GM18520 (cell line): Measurements from ENCODE around the gene PRLR.
"Not testable (repeated sequence)": the region's sequence is repeated elsewhere in the genome, so short reads cannot be mapped to it uniquely, and the experiment has no call there.

Source experiments
- ATAC-seq: cut with Tn5 transposase; IDR thresholded peaks from one replicate; pipeline ENCODE4 v1.9.1; 2021; ENCODE audit not compliant: unreplicated experiment

PRLR gene

DNA sequence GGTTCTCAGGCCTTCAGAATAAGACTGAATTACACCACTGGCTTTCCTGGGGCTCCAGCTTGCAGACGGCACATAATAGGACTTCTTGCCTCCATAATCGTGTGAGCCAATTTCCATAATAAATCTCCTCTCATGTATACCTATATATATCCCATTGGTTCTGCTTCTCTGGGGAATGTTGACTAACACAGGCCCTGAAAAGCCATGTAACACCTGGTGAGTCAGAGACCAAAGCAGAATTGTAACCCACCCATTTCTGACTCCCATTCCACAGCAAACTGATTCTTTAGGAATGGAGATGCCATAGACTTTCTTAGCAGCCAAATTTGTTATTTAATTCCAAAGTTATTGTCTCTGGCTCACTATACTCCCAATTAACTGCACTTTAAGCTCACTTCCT, 97.1 kb downstream of the PRLR start:
- ATAC-seq: no peak

GRCh38 chr5:35131723-35132122, 98.6 kb downstream of the PRLR start:
- no peak for ATAC-seq

DNA sequence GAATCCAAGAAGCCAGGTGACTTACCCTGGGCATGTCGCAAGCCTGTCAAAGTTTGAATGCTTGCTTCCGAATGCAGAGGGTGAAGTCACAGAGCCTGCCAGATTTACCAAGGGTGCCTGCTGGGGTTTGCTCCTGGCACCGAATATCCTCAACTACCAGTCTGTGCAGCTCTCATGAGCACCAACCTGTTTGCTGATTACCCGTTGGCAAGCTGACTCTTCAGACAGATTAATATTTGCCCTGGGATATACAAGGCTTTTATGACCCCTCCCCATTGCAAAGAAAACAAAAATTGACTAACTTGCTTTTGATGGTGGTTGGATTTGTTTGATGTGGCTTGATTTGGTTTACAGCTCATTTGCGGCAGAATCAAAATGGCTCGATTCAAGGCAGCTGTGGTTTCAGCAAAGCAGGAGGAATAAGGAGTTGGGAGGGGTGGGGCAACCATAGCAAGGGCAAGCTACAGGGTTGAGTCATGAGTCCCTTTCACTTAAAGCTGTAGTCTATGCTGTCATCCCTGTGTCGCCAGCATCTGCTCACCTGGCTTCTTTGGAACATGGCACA, 100.3 kb downstream of the PRLR start:
- ATAC-seq: no peak

DNA sequence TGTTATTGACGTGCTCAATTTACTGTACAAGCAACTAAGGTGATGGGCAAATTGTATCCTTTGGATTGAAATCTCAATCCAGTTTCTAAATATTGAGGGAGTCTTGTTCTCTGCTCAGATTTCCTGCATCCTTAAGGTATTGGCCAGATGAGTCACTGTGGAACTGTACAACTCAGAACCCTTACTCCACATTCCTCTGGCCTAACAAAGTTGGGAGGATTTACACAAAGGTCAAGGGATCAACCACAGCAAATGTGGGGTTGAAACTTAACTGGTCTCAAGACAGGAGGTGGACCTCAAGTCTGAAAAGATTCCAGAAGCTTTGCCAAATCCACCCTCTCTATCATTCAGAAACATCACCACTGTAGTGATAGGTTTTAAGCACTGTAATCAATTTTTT, 101.0 kb downstream of the PRLR start:
- no peak for ATAC-seq

DNA sequence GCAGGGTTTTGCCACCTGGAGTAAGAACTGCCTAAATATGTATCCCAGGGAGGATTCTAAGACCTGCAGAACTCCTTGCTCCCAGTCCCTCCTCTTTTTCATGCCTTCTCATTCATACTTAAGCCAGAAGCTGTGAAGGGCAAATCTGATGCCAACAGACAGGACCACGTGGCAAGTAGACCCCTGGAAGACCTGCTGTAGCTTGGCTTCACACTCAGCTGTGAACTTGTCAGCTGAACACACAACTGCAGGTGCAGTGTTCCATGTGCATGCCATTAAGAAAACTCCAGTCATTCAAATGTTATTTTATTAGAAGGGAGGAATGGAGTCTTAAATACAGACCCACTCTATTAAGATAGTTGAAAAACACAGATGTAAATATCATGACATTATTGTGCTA, 103.3 kb downstream of the PRLR start:
- ATAC-seq: no peak

GRCh38 chr5:35125746-35126145, 104.5 kb downstream of the PRLR start:
- no peak for ATAC-seq

DNA sequence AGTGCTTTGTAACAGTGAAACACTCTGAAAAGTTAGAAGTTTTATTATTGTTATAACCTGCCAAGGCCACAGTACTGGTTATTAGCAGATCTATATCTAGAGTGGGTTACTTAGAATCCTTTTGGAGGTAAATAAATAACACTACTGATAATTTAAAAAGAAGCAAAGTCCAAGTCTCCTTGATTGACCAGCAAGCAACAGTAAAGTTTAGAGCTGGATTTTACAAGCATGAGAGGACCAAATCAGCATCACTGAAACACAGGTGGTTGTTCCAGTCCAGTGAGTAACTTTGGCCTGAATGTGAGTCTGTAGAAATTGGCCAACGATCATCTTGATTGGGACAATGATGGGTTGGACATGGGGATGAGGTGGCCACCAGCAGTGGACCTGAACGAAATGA, 105.4 kb downstream of the PRLR start:
- ATAC-seq: no peak

GRCh38 chr5:35122819-35123218, 107.5 kb downstream of the PRLR start:
- no peak for ATAC-seq

GRCh38 chr5:35120715-35121114, 109.6 kb downstream of the PRLR start:
- ATAC-seq: no peak

DNA sequence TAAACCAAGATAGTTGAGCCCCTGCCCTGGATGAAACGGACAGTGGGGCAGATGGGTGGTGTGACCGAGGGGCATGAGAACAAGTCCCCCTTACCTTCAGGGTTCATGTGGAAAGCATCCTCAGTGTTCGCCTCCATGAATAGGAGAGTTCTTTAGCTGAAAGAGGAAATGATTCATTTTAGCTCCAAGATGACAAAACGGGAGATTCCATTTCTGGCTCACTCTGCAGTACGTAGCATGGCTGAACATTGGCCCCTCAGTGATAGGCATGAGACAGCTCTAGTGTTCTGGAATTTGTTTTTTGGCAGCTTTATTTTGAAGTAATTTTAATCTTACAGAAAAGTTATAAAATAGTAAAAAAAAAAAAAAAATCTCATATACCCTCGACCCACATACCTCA, 112.3 kb downstream of the PRLR start:
- peak; percentile 78 for ATAC-seq

GRCh38 chr5:35115920-35116319, 114.4 kb downstream of the PRLR start:
- no peak for ATAC-seq

DNA sequence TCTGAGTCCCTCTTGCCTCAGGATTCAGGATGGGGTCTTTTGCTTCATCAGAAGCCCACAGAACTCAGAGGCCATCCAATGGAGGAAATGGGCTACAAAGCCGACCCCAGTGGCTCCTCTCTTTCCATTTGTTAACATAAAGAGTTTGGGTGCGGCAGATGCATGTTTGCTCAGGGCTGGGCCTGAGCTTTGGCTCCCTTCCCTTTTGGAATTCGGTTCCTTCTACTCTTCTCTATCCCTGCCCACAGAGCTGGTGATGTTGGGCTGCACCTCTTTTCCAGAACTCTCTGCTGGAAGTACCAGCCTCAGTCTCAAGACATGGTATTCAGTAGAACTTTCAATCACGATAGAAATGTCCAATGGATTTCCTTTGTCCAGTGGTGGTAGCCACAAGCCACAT, 115.6 kb downstream of the PRLR start:
- ATAC-seq: no peak

DNA sequence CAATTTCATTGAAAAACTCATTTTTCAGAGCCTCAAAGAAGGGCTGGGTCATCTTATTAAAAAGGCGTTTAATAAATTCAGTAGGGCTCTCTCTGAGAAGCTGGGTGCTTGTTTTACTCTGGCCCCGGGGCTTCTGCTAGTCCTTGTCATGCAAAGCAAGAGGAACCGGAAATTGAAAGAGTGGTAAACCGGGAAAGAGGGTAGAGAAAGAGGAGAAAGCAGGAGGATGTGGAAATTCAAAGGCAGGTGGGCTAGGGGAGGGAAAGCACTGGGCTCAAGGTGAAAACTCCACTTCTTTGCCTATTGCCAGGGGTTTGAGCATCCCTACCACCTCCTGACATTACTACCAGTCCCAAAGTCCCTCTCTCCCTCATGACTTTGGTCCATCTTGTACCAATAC, 118.0 kb downstream of the PRLR start:
- ATAC-seq: no peak

- not testable (repeated sequence) for ATAC-seq
Measured at GRCh38 chr5:35104550-35104949, 125.7 kb downstream of the PRLR start.

DNA sequence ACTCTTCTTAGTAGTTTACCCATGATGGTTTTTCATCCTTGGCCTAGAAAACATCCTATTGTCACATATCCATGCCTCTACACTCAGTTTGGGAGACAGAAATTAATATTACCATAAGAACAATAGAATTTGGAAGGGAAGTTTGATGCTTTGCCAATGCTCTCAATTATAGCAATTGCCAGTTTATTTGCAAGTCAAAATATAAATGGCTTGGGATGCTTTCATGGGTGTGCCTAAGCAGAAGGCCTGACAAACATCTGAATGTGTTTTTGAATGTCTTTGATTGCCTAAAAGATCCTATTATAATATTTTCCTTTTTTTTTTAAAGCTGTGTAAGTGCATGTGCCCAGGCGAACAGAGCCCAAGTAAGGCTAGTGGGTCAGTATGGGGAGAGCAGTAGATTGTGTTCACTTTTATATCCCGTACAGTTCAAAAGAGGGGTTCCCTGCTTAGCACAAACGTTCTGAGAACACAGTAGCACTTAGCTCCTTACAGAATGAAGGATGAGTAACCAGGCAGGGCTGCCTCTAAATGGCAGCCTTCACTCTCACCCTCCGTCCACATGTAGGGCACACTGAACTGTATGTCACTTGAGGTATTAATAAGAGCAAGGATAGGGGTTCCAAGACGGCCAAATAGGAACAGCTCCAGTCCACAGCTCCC, 126.5 kb downstream of the PRLR start:
- no peak for ATAC-seq

DNA sequence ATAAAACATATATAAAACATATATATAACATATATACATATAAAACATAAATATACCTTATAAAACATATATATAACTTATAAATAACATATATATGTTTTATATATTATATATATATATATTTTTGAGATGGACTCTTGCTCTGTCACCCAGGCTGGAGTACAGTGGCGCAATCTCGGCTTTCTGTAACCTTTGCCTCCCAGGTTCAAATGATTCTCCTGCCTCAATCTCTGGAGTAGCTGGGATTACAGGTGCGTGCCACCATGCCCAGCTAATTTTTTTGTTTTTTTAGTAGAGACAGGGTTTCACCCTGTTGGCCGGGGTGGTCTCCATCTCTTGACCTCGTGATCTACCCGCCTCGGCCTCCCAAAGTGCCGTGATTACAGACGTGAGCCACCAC, 128.6 kb downstream of the PRLR start:
- ATAC-seq: not testable (repeated sequence)

GRCh38 chr5:35101016-35101415, 129.3 kb downstream of the PRLR start:
- no peak for ATAC-seq

GRCh38 chr5:35098214-35098613, 132.1 kb downstream of the PRLR start:
- no peak for ATAC-seq

GRCh38 chr5:35096932-35097331, 133.4 kb downstream of the PRLR start:
- no peak for ATAC-seq

DNA sequence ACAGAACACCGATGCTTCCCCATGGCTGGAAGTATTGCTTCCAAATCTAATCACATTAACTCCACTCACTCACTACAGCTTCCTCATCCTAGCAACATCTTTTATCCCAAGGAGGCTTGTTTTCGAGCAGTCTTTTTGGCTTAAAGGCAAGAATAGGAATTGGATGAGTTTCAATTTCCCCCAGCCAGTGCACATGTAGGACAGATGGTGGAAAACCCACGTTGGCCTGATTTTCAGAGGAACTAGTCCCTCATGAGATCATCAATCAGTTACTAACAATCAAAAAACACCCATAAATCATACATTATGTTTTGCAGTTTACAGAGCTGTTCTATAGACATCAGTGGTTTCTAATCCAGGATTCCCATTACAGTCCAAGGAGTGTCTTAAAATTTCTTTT, 134.1 kb downstream of the PRLR start:
- no peak for ATAC-seq

- no peak for ATAC-seq
Measured at GRCh38 chr5:35095366-35095765, 134.9 kb downstream of the PRLR start.

- ATAC-seq: no peak
Measured at GRCh38 chr5:35094948-35095347, 135.3 kb downstream of the PRLR start.

DNA sequence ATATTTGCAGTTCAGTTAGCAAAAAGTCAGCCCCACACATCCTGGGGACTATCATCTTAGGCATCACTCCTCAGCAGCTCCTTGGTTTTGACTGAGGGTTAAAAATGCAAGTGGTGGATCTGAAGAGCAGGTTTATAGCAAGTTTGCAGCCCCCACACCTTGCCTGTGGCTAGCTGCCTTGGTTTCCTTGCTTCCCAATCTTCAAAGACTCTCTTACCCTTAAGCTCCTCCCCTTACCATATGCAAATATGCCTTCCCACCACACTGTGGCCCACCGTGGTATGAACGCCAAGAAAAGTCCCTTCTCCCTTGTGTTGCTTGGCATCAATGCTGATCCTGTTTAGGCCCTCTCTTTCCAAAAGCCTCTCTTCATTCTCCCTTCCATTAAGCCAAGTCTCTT, 137.6 kb downstream of the PRLR start:
- ATAC-seq: no peak
